ENCODE data around the gene MYCBPAP.

Gene MYCBPAP

DNA sequence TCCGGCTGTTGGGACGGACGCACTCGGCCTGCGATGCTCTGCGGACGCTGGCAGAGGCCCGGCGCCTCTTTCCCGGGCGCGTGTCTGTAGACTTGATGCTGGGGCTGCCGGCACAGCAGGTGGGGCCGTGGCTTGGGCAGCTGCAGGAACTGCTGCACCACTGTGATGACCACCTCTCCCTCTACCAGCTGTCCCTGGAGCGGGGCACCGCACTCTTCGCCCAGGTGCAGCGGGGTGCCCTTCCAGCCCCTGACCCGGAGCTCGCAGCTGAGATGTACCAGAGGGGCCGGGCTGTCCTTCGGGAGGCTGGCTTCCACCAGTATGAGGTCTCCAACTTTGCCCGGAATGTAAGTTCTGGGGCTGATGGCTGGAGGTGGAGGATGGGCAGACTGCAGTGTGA is 26.1 kb upstream of the MYCBPAP start:
- no peak overlapping the region for H3K4me3 ChIP-seq (ENCODE audit: control insufficient read depth, low read depth, low read length)
- TF ChIP-seq, protein P1, sequence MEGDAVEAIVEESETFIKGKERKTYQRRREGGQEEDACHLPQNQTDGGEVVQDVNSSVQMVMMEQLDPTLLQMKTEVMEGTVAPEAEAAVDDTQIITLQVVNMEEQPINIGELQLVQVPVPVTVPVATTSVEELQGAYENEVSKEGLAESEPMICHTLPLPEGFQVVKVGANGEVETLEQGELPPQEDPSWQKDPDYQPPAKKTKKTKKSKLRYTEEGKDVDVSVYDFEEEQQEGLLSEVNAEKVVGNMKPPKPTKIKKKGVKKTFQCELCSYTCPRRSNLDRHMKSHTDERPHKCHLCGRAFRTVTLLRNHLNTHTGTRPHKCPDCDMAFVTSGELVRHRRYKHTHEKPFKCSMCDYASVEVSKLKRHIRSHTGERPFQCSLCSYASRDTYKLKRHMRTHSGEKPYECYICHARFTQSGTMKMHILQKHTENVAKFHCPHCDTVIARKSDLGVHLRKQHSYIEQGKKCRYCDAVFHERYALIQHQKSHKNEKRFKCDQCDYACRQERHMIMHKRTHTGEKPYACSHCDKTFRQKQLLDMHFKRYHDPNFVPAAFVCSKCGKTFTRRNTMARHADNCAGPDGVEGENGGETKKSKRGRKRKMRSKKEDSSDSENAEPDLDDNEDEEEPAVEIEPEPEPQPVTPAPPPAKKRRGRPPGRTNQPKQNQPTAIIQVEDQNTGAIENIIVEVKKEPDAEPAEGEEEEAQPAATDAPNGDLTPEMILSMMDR (conservative IDR thresholded peaks at IDR 0.05; ENCODE audit: control insufficient read depth, insufficient read depth, low read depth, low read length), result no peak
- DNase-seq (ENCODE audit: low read depth), result no peak

DNA sequence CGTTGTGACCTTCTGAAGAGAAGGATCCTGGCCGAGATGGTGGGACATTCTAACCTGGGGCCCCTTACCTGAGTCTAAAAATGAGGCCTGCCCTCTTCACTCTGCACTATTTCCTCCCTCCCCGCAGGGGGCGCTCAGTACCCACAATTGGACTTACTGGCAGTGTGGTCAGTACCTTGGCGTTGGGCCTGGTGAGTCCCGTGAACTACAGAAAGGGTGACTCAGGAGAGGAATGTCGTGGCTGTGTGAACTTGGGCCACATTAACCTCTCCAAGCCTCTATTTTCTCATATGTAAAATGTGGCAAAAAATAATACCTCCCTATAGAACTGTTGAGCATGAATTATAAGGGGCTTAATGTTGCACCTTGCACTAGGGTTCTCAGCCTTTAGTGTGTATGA is 25.7 kb upstream of the MYCBPAP start:
- TF ChIP-seq, protein P1 (conservative IDR thresholded peaks at IDR 0.05; ENCODE audit: control insufficient read depth, insufficient read depth, low read depth, low read length), result peak; percentile 93
- peak; percentile 98 for DNase-seq (ENCODE audit: low read depth)
- no peak overlapping the region for H3K4me3 ChIP-seq (ENCODE audit: control insufficient read depth, low read depth, low read length)

DNA sequence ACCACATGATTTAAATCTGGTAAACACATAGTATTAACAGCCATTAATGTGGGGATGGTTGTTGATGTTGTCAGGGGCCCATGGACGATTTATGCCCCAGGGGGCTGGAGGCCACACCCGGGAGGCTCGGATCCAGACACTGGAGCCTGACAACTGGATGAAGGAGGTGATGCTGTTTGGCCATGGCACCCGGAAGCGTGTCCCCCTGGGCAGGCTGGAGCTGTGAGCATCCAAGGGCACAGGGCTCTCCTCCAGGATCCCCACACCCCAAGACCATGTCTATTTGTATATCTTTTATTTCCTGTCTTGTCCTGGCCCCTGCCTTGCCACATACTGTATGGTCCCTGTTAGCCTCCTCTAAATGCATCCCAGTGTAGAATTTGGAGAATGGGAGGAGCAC is 25.0 kb upstream of the MYCBPAP start:
- TF ChIP-seq, protein P1 (conservative IDR thresholded peaks at IDR 0.05; ENCODE audit: control insufficient read depth, insufficient read depth, low read depth, low read length), result no peak
- no peak overlapping the region for H3K4me3 ChIP-seq (ENCODE audit: control insufficient read depth, low read depth, low read length)
- no peak for DNase-seq (ENCODE audit: low read depth)

DNA sequence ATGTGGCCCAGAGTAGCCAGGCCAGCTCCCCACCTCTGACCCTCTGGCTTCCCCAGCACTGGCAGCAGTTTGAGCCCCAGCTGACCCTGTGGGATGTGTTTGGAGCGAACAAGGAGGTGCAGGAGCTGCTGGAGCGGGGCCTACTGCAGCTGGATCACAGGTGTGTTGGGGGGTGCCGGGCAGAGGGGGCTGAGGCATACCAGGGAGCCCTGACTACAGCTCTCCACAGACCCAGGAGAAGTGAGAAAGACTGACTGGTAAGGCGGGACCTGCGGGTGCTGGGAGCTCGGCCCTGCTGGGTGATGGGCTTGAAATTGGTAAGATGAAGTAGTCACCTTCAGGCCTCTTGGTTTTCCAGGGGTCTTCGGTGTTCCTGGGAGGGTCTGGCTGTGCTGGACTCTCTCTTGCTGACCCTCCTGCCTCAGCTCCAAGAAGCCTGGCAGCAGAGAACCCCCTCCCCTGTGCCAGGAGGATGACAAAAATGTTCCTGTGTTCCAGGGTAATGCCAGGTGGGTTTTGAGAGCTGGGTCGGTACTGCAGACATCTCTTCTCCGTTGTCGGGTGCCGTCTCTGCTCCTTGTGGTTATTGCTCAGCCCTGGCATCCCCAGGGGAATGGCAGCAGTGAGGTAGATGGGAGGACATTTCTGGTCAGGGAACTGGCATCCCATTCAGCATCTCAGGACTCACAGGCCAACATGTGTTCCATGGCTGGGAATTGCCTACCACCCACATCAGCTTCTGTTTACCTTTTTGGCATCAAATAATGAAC is 23.7 kb upstream of the MYCBPAP start:
- TF ChIP-seq, protein P1 (conservative IDR thresholded peaks at IDR 0.05; ENCODE audit: control insufficient read depth, insufficient read depth, low read depth, low read length), result no peak
- DNase-seq (ENCODE audit: low read depth), result no peak
- H3K4me3 ChIP-seq (ENCODE audit: control insufficient read depth, low read depth, low read length), result no peak overlapping the region

DNA sequence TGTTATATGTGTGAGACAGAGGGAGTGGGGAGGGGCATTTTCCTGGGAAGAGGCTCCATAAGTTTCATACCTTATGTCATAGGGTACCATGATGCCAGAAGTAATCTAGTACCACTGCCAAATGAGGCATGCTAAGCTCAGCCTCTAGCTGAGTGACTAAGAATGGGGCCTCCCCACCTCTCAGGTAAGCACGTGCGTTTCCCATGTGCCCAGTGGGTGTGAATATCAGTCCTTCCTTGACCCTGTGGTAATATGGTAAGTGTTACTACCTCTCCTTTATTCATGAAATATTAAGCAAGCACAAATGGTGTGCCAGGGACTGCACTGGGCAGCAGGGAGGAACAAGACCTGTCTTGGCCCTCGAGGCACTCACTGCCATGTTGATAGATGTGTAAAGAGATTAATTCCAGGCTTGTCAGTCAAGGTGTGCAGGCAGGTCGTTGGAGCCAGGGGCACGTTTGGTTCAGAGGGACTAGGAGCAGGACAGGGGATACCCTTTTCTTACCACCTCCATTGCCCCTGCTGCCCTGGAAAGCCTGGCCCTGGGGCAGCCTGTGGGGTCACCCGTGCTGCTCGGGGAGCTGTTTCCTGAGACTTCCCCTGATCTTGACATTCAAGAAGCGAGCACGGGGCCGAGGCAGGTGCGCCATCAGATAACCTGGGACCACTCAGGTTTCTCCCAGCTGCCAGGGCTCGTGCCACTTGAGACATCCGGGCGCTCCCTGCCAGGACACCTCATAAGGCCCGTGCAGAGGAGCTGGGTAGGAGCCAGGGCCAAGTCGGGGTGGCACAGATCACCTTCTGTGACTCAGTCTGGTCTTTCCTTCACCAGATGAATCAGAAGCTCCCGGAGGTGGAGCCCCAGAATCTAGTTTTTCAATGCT is 20.8 kb upstream of the MYCBPAP start:
- TF ChIP-seq, protein P1 (conservative IDR thresholded peaks at IDR 0.05; ENCODE audit: control insufficient read depth, insufficient read depth, low read depth, low read length), result no peak
- DNase-seq (ENCODE audit: low read depth), result peak; percentile 24
- no peak overlapping the region for H3K4me3 ChIP-seq (ENCODE audit: control insufficient read depth, low read depth, low read length)

DNA sequence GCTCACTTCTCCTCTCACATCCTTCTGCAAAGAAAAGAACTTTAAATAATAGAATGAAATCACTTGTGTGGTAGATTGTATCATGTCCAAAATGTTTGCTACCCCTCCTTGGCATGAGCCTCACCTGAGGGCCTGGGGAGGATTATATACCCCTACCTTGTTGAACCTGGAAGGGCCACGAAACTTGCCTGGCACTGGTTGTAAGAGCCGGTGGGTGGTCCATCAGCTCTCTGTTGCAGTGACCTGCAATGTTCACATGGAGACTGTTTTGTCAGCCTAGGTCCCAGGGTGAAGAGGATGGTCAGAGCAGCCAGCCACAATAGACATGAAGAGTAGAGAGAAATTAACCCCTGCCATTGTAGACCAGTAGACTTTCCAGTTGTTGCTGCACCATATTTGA is 19.4 kb upstream of the MYCBPAP start:
- DNase-seq (ENCODE audit: low read depth), result no peak
- H3K4me3 ChIP-seq (ENCODE audit: control insufficient read depth, low read depth, low read length), result no peak overlapping the region
- TF ChIP-seq, protein P1 (conservative IDR thresholded peaks at IDR 0.05; ENCODE audit: control insufficient read depth, insufficient read depth, low read depth, low read length), result no peak

All from fibroblast of mammary gland (primary cell).